Activated T-helper 1 cell treated with anti-CD3 and anti-CD28 coated beads, Interleukin-12 subunit alpha, Interleukin-12 subunit beta, Interleukin-2, Interleukin-4 antibody, amounts not matched to agents 30 ng/mL and 10 ng/mL and 1 ng/mL, durations not matched to agents 14 hours and 24 hours and 36 hours (primary cell): ENCODE data around the gene MOSMO. TPM values are rescaled to one million over a fixed set of nuclear protein-coding genes. Genes with fewer than 3 reads are reported as not detected.
"Not testable (repeated sequence)": the region's sequence is repeated elsewhere in the genome, so short reads cannot be mapped to it uniquely, and the experiment has no call there.

Source experiments
- DNase-seq: peaks from one replicate; pipeline ENCODE4 v3.0.0; 2021; ENCODE audit warnings: low spot score
- H3K27ac Mint-ChIP-seq: one replicate; pipeline ENCODE4 v1.8.0; 2021; ENCODE audit warnings: mild to moderate bottlenecking, mixed read lengths
- H3K27me3 Mint-ChIP-seq: one replicate; pipeline ENCODE4 v1.8.0; 2022; ENCODE audit warnings: mild to moderate bottlenecking, moderate library complexity, mixed read lengths; ENCODE audit not compliant: insufficient read depth
- H3K36me3 Mint-ChIP-seq: one replicate; pipeline ENCODE4 v1.8.0; 2021; ENCODE audit warnings: low read depth, mixed read lengths
- H3K4me1 Mint-ChIP-seq: one replicate; pipeline ENCODE4 v1.8.0; 2021; ENCODE audit warnings: low read depth, mixed read lengths
- H3K4me3 Mint-ChIP-seq: one replicate; pipeline ENCODE4 v1.8.0; 2021; ENCODE audit warnings: mild to moderate bottlenecking, moderate library complexity, mixed read lengths
- H3K9me3 Mint-ChIP-seq: one replicate; pipeline ENCODE4 v1.8.0; 2021; ENCODE audit warnings: mixed read lengths
- intact Hi-C: fragments of 100-400 bp; cut with micrococcal nuclease; formaldehyde crosslinking; loops from one replicate; pipeline ENCODE4 v1.15.1; 2024
- total RNA-seq: library from RNA; stranded (reverse); gene quantifications from 2 replicates; pipeline ENCODE4 v1.2.3, GENCODE V29; 2022

The MOSMO gene
- total RNA-seq, 1 donor from 2014 or later: 12.7 TPM

DNA sequence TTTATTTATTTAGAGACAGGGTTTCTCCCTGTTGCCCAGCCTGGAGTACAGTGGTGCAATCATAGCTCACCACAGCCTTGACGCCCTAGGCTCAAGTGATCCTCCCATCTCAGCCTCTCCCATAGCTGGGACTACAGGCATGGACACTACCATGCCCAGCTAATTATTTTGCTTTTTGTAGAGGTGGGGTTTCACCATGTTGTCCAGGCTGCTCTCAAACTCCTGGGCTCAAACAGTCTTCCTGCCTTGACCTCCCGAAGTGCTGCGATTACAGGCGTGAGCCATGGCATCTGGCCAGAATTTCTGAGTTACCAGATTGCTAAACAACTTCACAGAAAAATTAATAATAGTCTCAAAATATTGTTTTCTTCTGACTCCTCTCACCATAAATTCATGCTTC lies 21.7 kb downstream of the MOSMO start:
- peaks cover 27% of the 10 kb centered on the region for H3K4me1 Mint-ChIP-seq
- peaks cover 8% of the 10 kb centered on the region for H3K9me3 Mint-ChIP-seq
- DNase-seq: no peak
- H3K36me3 Mint-ChIP-seq: peaks cover 26% of the 10 kb centered on the region
- no peak overlapping the region for H3K4me3 Mint-ChIP-seq
- intact Hi-C loops: no loop called here
- H3K27me3 Mint-ChIP-seq: no peaks in the 10 kb centered on the region
- H3K27ac Mint-ChIP-seq: no peak overlapping the region

DNA sequence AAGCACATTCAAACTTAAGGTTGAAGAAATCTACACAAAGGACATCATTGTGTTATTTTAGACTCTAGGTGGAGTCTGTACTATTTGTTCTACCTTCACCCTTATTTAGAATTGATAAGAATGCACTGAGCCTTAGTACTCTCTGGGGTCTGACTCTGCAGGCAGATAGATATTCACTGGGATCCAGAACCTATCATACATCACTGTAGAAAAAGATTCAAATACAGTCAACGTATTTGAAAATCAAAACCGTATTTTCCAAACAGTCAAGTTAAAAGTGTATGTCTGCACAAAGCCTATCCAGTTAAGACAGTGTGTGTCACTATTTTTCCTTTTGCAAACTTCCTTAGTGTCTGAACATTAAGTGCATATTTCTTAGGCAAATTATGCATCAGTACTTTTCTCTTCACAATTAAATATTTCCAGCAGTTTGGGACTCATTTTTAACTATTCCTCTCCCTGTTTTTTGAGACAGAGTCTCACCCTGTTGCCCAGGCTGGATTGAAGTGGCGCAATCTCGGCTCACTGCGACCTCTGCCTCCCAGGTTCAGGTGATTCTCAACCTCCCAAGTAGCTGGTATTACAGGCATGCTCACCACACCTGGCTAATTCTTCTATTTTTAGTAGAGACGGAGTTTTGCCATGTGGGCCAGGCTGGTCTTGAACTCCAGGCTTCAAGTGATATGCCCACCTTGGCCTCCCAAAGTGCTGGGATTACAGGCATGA lies 22.3 kb downstream of the MOSMO start:
- Mint-ChIP-seq H3K36me3 (peaks cover 26% of the 10 kb centered on the region), H3K9me3 (peaks cover 8% of the 10 kb centered on the region)
- intact Hi-C loops: no loop called here

DNA sequence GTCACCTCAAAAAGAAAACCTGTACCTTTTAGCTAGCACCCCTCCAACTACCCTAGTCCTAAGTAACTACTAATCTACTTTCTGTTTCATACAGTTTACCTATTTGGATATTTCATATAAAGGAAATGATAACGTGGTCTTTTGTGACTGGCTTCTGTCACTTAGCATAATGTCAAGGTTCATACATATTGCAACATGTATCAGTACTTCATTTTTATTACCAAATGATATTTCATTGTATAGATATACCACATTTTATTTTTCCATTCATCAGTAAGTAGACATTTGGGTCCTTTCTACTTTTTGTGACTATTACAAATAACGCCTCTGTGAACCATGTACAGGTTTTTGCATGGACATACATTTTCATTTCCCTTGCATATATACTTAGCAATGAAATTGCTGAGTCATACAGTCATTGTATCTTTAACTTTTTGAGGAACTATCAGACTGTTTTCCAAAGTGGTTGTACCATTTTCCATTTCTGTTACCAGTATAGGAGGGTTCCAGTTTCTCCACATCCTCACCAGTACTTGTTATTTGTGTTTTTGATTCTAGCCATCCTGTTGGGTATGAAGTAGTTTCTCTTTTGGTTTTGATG lies 23.7 kb downstream of the MOSMO start:
- H3K27ac Mint-ChIP-seq: no peak overlapping the region
- peaks cover 26% of the 10 kb centered on the region for H3K36me3 Mint-ChIP-seq
- H3K4me1 Mint-ChIP-seq: peaks cover 40% of the 10 kb centered on the region
- no peak overlapping the region for H3K4me3 Mint-ChIP-seq
- no peak for DNase-seq
- intact Hi-C loops: no loop called here
- H3K9me3 Mint-ChIP-seq: peaks cover 8% of the 10 kb centered on the region
- no peaks in the 10 kb centered on the region for H3K27me3 Mint-ChIP-seq

More for the DNA sequence above, 22.3 kb downstream of the MOSMO start:
- Mint-ChIP-seq H3K27me3 (no peaks in the 10 kb centered on the region), H3K4me1 (peaks cover 33% of the 10 kb centered on the region), H3K27ac (no peak overlapping the region), H3K4me3 (no peak overlapping the region)
- no peak for DNase-seq

DNA sequence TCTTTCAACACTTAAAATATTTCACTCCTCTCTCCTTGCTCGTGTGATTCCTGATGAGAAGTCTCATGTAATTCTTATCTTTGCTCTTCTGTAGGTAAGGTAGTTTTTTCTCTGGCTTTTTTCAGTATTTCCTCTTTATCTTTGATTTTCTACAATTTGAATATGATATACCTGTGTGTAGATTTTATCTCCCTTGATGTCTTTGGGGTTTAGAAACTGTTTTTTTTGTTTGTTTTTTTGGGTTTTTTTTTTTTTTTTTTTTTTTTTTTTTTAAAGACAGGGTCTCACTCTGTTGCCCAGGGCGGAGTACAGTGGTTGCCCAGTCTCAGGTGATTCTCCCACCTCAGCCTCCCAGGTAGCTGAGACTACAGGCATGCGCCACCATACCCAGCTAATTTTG lies 26.6 kb downstream of the MOSMO start:
- Mint-ChIP-seq H3K27ac (peak overlapping the region; percentile 16), H3K4me1 (peaks cover 42% of the 10 kb centered on the region), H3K9me3 (peaks cover 8% of the 10 kb centered on the region), H3K4me3 (no peak overlapping the region), H3K36me3 (peaks cover 28% of the 10 kb centered on the region), H3K27me3 (no peaks in the 10 kb centered on the region)
- no peak for DNase-seq
- intact Hi-C loops: no loop called here

DNA sequence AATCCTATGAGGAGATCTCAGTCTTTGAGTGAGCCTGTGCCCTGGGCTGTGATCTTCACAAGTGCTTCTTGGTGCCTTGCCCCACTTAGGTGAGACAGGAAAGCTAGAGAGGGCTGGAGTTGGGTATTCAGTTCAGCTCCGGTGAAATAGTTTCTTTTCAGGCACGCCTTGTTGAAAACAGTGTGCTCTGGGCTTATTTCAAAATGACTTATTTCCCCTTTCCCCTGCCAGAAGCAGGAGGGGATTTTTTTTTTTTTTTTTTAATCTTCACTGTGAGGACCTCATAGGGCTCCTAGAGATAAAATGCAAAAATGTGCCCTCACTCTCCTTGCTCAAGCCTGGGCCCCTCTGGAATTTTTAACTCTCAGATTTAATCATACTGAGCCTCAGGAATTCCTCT lies 27.2 kb downstream of the MOSMO start:
- Mint-ChIP-seq H3K4me3 (peak overlapping the region; percentile 29), H3K9me3 (peaks cover 8% of the 10 kb centered on the region), H3K27me3 (no peaks in the 10 kb centered on the region), H3K27ac (peak overlapping the region; percentile 16), H3K4me1 (peaks cover 42% of the 10 kb centered on the region), H3K36me3 (peaks cover 24% of the 10 kb centered on the region)
- intact Hi-C loops: no loop called here
- DNase-seq: peak; percentile 2

DNA sequence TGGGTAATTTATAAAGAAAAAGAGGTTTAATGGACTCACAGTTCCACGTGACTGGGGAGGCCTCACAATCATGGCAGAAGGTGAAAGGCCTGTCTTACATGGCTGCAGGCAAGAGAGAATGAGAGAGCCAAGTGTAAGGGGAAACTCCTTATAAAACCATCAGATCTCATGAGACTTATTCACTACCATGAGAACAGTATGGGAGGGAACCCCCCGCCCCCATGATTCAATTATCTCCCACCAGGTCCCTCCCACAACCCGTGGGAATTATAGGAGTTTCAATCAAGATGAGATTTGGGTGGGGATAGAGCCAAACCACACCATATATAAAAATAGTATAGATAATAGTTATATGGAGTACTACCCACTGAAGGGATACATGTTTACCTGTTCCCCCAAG lies 36.0 kb downstream of the MOSMO start:
- H3K4me1 Mint-ChIP-seq, H3K4me3 Mint-ChIP-seq, H3K36me3 Mint-ChIP-seq, H3K9me3 Mint-ChIP-seq, H3K27me3 Mint-ChIP-seq, intact Hi-C loops, DNase-seq, H3K27ac Mint-ChIP-seq: not testable (repeated sequence)

DNA sequence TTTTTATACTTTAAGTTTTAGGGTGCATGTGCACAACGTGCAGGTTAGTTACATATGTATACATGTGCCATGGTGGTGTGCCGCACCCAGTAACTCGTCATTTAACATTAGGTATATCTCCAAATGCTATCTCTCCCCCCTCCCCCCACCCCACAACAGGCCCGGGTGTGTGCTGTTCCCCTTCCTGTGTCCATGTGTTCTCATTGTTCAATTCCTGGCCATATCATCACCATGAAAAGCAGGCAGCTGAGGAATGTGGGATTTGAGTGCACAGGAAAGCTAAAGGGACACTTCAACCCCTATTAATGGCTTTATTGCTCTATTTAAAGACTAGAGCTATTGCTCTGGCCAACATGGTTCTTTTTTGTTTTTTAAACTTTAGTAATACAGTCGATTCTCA lies 38.0 kb downstream of the MOSMO start:
- DNase-seq, H3K27ac Mint-ChIP-seq, H3K4me1 Mint-ChIP-seq, H3K4me3 Mint-ChIP-seq, H3K36me3 Mint-ChIP-seq, H3K9me3 Mint-ChIP-seq, H3K27me3 Mint-ChIP-seq, intact Hi-C loops: not testable (repeated sequence)

DNA sequence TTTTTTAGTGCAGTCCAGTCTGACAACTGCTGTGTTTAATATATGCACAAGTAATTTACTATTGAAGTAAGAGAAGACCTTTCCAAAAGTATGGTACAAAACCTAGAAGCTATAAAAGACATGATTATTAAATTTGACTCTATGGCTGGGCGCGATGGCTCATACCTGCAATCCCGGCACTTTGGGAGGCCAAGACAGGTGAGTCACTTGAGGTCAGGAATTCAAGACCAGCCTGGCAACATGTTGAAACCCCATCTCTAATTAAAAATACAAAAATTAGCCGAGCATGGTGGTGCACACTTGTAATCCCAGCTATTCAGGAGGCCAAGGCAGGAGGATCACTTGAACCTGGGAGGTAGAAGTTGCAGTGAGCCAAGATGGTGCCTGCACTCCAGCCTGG lies 43.1 kb downstream of the MOSMO start:
- H3K27ac Mint-ChIP-seq: no peak overlapping the region
- H3K4me3 Mint-ChIP-seq: no peak overlapping the region
- H3K9me3 Mint-ChIP-seq: no peaks in the 10 kb centered on the region
- intact Hi-C loops: no loop called here
- H3K36me3 Mint-ChIP-seq: peaks cover 4% of the 10 kb centered on the region
- DNase-seq: no peak
- peaks cover 1% of the 10 kb centered on the region for H3K27me3 Mint-ChIP-seq
- H3K4me1 Mint-ChIP-seq: peaks cover 28% of the 10 kb centered on the region

DNA sequence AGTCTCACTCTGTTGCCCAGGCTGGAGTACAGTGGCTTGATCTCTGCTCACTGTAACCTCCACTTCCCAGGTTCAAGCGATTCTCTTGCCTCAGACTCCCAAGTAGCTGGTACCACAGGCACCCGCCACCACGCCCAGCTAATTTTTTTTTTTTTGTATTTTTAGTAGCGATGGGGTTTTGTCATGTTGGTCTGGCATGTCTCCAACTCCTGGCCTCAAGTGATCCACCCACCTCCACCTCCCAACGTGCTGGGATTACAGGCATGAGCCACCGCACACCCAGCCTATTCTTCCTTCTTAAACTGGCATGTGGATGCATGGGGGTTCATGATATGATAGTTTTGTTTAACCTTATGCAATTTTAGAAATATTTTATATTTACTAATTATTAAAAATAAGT lies 45.1 kb downstream of the MOSMO start:
- Mint-ChIP-seq H3K4me1 (peaks cover 29% of the 10 kb centered on the region), H3K4me3 (no peak overlapping the region), H3K9me3 (no peaks in the 10 kb centered on the region), H3K27ac (no peak overlapping the region), H3K36me3 (peaks cover 15% of the 10 kb centered on the region), H3K27me3 (peaks cover 1% of the 10 kb centered on the region)
- intact Hi-C loops: no loop called here
- DNase-seq: no peak

DNA sequence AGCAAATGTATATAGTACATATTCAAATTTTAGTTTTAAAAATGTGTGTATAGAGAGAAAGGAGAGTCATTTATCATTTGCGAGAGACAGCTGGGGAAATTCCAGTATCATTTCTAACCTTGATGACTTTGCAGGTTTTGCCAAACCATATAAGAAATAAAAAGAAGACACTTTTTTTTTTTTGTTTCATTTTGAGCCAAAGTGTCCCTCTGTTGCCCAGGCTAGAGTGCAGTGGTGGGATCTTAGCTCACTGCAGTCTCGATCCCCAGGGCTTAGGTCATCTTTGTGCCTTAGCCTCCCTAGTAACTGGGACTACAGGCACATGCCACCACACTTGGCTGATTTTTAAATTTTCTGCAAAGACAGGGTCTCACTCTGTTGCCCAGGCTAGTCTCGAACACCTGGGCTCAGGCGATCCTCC lies 46.0 kb downstream of the MOSMO start:
- H3K4me1 Mint-ChIP-seq: peaks cover 35% of the 10 kb centered on the region
- peak overlapping the region; percentile 61 for H3K27ac Mint-ChIP-seq
- H3K9me3 Mint-ChIP-seq: peaks cover 6% of the 10 kb centered on the region
- no peak for DNase-seq
- H3K4me3 Mint-ChIP-seq: no peak overlapping the region
- intact Hi-C loops: no loop called here
- peaks cover 21% of the 10 kb centered on the region for H3K36me3 Mint-ChIP-seq
- peaks cover 1% of the 10 kb centered on the region for H3K27me3 Mint-ChIP-seq

DNA sequence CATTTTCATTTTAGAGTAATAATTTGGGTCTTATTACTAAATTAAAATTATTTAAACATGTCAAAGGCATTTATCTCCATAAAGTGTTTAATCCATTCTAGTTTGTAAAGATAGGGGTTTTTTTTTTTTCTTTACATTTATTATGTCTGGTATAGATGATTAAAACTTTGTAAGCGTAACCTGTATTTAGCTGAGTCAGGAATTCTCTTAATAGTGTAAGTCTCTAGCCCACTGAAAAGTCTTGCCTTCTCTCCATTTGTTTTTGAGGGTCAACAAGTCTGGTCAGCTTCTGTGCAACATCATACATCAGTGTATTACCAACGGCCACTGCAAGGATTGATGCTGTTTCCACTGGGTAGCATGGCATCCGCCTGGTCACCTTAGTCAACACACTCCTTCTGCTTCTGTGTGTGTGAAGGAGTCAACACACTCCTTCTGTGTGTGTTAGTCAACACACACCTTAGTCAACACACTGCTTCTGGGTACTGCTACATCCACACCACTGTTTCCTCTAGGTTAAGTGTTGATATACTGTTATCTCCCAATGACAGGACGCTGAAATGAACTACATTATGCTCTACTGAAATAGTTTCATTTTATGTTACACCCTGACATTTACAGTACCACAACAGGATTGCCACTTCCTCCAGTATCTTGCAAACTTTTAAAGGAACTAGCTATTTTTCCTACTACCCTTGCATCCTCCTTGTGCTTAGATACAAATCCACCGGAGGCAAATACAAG lies 47.1 kb downstream of the MOSMO start:
- no peak for DNase-seq
- peak overlapping the region; percentile 70 for H3K27ac Mint-ChIP-seq
- intact Hi-C loops: no loop called here
- H3K4me3 Mint-ChIP-seq: peak overlapping the region; percentile 37
- H3K36me3 Mint-ChIP-seq: peaks cover 21% of the 10 kb centered on the region
- peaks cover 1% of the 10 kb centered on the region for H3K27me3 Mint-ChIP-seq
- peaks cover 6% of the 10 kb centered on the region for H3K9me3 Mint-ChIP-seq
- peaks cover 41% of the 10 kb centered on the region for H3K4me1 Mint-ChIP-seq

DNA sequence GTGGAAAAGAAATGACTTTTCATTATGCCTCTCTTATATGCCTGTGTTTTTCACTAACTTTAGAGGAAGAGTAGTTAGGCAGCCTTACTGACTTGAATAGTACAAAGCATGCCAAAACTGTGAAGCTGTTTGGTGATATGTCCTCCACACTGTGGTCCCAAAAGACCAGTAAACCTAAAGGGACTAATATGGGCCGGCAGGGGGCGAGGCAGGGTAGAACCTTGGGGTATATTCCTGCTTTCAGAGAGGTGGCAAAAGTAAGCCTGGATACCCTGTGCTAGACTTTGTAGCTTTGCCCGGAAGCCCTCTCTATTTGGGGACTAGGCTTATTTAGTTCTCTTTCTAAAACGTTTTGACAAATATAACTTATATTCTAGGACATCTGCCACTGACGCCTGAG lies 48.0 kb downstream of the MOSMO start:
- H3K27ac Mint-ChIP-seq: peak overlapping the region; percentile 70
- H3K27me3 Mint-ChIP-seq: peaks cover 1% of the 10 kb centered on the region
- H3K4me1 Mint-ChIP-seq: peaks cover 41% of the 10 kb centered on the region
- peaks cover 21% of the 10 kb centered on the region for H3K36me3 Mint-ChIP-seq
- H3K9me3 Mint-ChIP-seq: peaks cover 6% of the 10 kb centered on the region
- H3K4me3 Mint-ChIP-seq: peak overlapping the region; percentile 37
- no peak for DNase-seq
- intact Hi-C loops: no loop called here

DNA sequence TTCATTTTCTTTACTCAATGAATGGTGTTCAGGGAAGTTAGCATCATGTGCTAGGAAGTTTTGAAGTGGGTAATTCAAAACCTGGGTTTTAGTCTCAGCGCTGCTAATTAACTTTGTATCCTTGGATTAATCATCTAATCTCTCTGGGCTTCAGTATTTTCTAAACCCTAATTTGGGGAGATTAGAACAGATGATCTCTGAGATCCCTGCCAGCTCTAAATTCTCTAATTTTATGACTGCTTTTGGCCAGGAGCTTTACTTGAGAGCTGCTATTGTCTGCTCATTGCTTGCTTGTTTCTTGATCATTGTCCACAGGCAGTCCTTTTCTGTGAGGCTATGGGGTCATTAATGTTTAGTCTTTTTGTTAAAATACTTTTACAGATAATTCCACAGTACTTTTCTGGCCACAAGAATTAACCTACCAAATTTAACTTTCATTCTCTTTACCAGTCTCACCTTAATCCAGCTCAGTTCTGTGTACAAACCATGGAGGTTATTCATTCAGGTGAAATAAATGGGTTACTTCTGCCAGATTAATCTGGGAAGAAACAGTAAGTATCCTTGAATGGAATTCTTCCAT lies 56.1 kb downstream of the MOSMO start:
- no peak overlapping the region for H3K4me3 Mint-ChIP-seq
- H3K4me1 Mint-ChIP-seq: peaks cover 6% of the 10 kb centered on the region
- DNase-seq: no peak
- peaks cover 5% of the 10 kb centered on the region for H3K36me3 Mint-ChIP-seq
- intact Hi-C loops: no loop called here
- H3K9me3 Mint-ChIP-seq: no peaks in the 10 kb centered on the region
- H3K27ac Mint-ChIP-seq: no peak overlapping the region
- H3K27me3 Mint-ChIP-seq: no peaks in the 10 kb centered on the region
